ENCODE data around the gene GLRB.

Gene GLRB

GRCh38 chr4:157072002-157072401, 3.9 kb upstream of the GLRB start:
- no peaks in the 10 kb centered on the region for H3K9me2 ChIP-seq (replicated peaks; ENCODE audit: insufficient read depth, low read length)
- no peak overlapping the region for H3K27ac ChIP-seq (ENCODE audit: low read depth, low read length)
- no peak overlapping the region for H3K4me2 ChIP-seq (ENCODE audit: low read depth, low read length, poor library complexity, severe bottlenecking)
- H3F3A ChIP-seq (ENCODE audit: insufficient read depth): no peaks in the 10 kb centered on the region
- H3K27me3 ChIP-seq (ENCODE audit: low read length): no peaks in the 10 kb centered on the region
- no peaks in the 10 kb centered on the region for H4K20me1 ChIP-seq (ENCODE audit: low read depth, low read length)
- TF ChIP-seq CTCF (IDR thresholded peaks at IDR 0.05; ENCODE audit: insufficient read depth, low read length, poor library complexity, severe bottlenecking) (no peak), EZH2phosphoT487 (conservative IDR thresholded peaks at IDR 0.05; ENCODE audit: low read length) (no peak)
- no peaks in the 10 kb centered on the region for H3K79me2 ChIP-seq (ENCODE audit: insufficient read depth, low read length)
- no peak overlapping the region for H3K4me3 ChIP-seq (ENCODE audit: insufficient read depth, low read length, poor library complexity, severe bottlenecking)
- H2AFZ ChIP-seq (ENCODE audit: low read depth, low read length, severe bottlenecking): no peak overlapping the region
- no peaks in the 10 kb centered on the region for H3K9me3 ChIP-seq (ENCODE audit: insufficient read depth, low read length)
- no peak overlapping the region for H3K9ac ChIP-seq (ENCODE audit: low read length)
- H3K36me3 ChIP-seq (ENCODE audit: low read length): no peaks in the 10 kb centered on the region

GRCh38 chr4:157075401-157075800, 549 bp upstream of the GLRB start:
- Histone ChIP-seq H3K79me2 (ENCODE audit: insufficient read depth, low read length) (no peaks in the 10 kb centered on the region), H3K9me3 (ENCODE audit: insufficient read depth, low read length) (no peaks in the 10 kb centered on the region), H3K9me2 (replicated peaks; ENCODE audit: insufficient read depth, low read length) (no peaks in the 10 kb centered on the region), H2AFZ (ENCODE audit: low read depth, low read length, severe bottlenecking) (no peak overlapping the region), H3K9ac (ENCODE audit: low read length) (no peak overlapping the region), H3K36me3 (ENCODE audit: low read length) (no peaks in the 10 kb centered on the region), H4K20me1 (ENCODE audit: low read depth, low read length) (no peaks in the 10 kb centered on the region), H3K4me3 (ENCODE audit: insufficient read depth, low read length, poor library complexity, severe bottlenecking) (no peak overlapping the region), H3F3A (ENCODE audit: insufficient read depth) (no peaks in the 10 kb centered on the region), H3K27me3 (ENCODE audit: low read length) (no peaks in the 10 kb centered on the region), H3K27ac (ENCODE audit: low read depth, low read length) (no peak overlapping the region), H3K4me2 (ENCODE audit: low read depth, low read length, poor library complexity, severe bottlenecking) (no peak overlapping the region)
- no peak for TF ChIP-seq EZH2phosphoT487 (conservative IDR thresholded peaks at IDR 0.05; ENCODE audit: low read length)
- TF ChIP-seq CTCF (IDR thresholded peaks at IDR 0.05; ENCODE audit: insufficient read depth, low read length, poor library complexity, severe bottlenecking): no peak

- H3F3A ChIP-seq (ENCODE audit: insufficient read depth): no peaks in the 10 kb centered on the region
- no peaks in the 10 kb centered on the region for H3K27me3 ChIP-seq (ENCODE audit: low read length)
- H2AFZ ChIP-seq (ENCODE audit: low read depth, low read length, severe bottlenecking): no peak overlapping the region
- H3K9me2 ChIP-seq (replicated peaks; ENCODE audit: insufficient read depth, low read length): no peaks in the 10 kb centered on the region
- H3K9ac ChIP-seq (ENCODE audit: low read length): no peak overlapping the region
- H4K20me1 ChIP-seq (ENCODE audit: low read depth, low read length): no peaks in the 10 kb centered on the region
- TF ChIP-seq EZH2phosphoT487 (conservative IDR thresholded peaks at IDR 0.05; ENCODE audit: low read length) (no peak), CTCF (IDR thresholded peaks at IDR 0.05; ENCODE audit: insufficient read depth, low read length, poor library complexity, severe bottlenecking) (no peak)
- H3K4me2 ChIP-seq (ENCODE audit: low read depth, low read length, poor library complexity, severe bottlenecking): no peak overlapping the region
- no peak overlapping the region for H3K27ac ChIP-seq (ENCODE audit: low read depth, low read length)
- H3K79me2 ChIP-seq (ENCODE audit: insufficient read depth, low read length): no peaks in the 10 kb centered on the region
- no peak overlapping the region for H3K4me3 ChIP-seq (ENCODE audit: insufficient read depth, low read length, poor library complexity, severe bottlenecking)
- H3K9me3 ChIP-seq (ENCODE audit: insufficient read depth, low read length): no peaks in the 10 kb centered on the region
- no peaks in the 10 kb centered on the region for H3K36me3 ChIP-seq (ENCODE audit: low read length)
Measured at GRCh38 chr4:157076578-157076947, 613 bp downstream of the GLRB start.

- H3K27ac ChIP-seq (ENCODE audit: low read depth, low read length): no peak overlapping the region
- no peaks in the 10 kb centered on the region for H3K9me2 ChIP-seq (replicated peaks; ENCODE audit: insufficient read depth, low read length)
- TF ChIP-seq CTCF (IDR thresholded peaks at IDR 0.05; ENCODE audit: insufficient read depth, low read length, poor library complexity, severe bottlenecking): no peak
- TF ChIP-seq EZH2phosphoT487 (conservative IDR thresholded peaks at IDR 0.05; ENCODE audit: low read length): no peak
- no peak overlapping the region for H3K4me2 ChIP-seq (ENCODE audit: low read depth, low read length, poor library complexity, severe bottlenecking)
- no peak overlapping the region for H3K9ac ChIP-seq (ENCODE audit: low read length)
- no peaks in the 10 kb centered on the region for H4K20me1 ChIP-seq (ENCODE audit: low read depth, low read length)
- no peak overlapping the region for H3K4me3 ChIP-seq (ENCODE audit: insufficient read depth, low read length, poor library complexity, severe bottlenecking)
- no peaks in the 10 kb centered on the region for H3K27me3 ChIP-seq (ENCODE audit: low read length)
- no peak overlapping the region for H2AFZ ChIP-seq (ENCODE audit: low read depth, low read length, severe bottlenecking)
- H3K9me3 ChIP-seq (ENCODE audit: insufficient read depth, low read length): no peaks in the 10 kb centered on the region
- H3F3A ChIP-seq (ENCODE audit: insufficient read depth): no peaks in the 10 kb centered on the region
- no peaks in the 10 kb centered on the region for H3K79me2 ChIP-seq (ENCODE audit: insufficient read depth, low read length)
- H3K36me3 ChIP-seq (ENCODE audit: low read length): no peaks in the 10 kb centered on the region
Measured at GRCh38 chr4:157079441-157079840, 3.5 kb downstream of the GLRB start.
